Astrocyte of the spinal cord (primary cell): ENCODE measurements around the gene RABGEF1.
"Not testable (repeated sequence)": the region's sequence is repeated elsewhere in the genome, so short reads cannot be mapped to it uniquely, and the experiment has no call there.

Experiments used
- DNase-seq: peaks from one replicate; pipeline ENCODE4 v3.0.0; 2011; ENCODE audit warnings: low read depth, low spot score
- H3K4me3 ChIP-seq: 2 replicates; pipeline ENCODE4 v1.5.1; 2011; ENCODE audit warnings: low read depth, mild to moderate bottlenecking, low read length, moderate library complexity
- in situ Hi-C: cut with HindIII; loops from 2 replicates; pipeline ENCODE4 v1.10.0; 2017; ENCODE audit warnings: low sequenced_read_pairs
- TF ChIP-seq, protein P1 (sequence below): IDR thresholded peaks from 2 replicates; pipeline ENCODE4 v1.5.1; 2012; ENCODE audit warnings: low read depth, mild to moderate bottlenecking, low read length, inconsistent platforms

RABGEF1 gene

DNA sequence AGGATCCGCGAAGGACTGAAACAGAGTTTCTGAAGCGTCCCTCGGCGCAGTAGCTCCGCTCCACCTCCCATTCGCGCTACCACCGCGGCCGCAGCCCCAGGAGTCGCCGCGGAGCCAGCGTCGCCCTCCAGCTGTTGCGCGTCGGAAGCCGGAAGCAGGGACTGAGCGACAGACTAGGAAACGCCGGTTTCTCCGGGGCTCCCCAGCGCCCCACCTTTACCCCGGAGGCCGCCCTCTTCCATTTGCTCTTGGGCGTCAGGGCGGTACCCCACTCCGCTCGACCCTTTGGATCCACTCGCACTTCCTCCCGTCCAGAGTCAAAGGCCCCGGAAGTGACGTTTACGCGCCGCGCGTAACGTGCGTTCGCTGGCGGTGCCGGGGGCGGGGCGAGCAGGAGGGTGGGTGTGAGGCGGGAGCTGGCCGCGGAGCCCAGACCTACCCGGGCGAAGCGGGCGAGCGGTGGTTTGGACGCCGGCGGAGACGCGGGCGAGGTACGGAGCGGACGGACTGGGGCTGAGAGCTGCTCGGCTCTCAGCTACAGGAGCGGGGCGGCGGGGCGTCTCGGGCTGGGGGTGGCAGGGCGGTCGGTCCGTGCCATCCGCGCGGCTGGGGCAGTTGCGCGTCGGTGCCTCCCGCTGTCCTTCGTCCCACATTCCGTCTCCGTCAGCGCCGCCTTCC, at the start of gene RABGEF1:
Gene RABGEF1, plus strand, starts transcription at position 432 of the 678 bp plus-strand sequence. CDS start 31,167 bp downstream, outside the sequence.
- TF ChIP-seq, protein P1, sequence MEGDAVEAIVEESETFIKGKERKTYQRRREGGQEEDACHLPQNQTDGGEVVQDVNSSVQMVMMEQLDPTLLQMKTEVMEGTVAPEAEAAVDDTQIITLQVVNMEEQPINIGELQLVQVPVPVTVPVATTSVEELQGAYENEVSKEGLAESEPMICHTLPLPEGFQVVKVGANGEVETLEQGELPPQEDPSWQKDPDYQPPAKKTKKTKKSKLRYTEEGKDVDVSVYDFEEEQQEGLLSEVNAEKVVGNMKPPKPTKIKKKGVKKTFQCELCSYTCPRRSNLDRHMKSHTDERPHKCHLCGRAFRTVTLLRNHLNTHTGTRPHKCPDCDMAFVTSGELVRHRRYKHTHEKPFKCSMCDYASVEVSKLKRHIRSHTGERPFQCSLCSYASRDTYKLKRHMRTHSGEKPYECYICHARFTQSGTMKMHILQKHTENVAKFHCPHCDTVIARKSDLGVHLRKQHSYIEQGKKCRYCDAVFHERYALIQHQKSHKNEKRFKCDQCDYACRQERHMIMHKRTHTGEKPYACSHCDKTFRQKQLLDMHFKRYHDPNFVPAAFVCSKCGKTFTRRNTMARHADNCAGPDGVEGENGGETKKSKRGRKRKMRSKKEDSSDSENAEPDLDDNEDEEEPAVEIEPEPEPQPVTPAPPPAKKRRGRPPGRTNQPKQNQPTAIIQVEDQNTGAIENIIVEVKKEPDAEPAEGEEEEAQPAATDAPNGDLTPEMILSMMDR = peak; percentile 2
- in situ Hi-C loops = no loop called here
- H3K4me3 ChIP-seq = peak within 1 kb of the TSS; percentile 83
- peak; percentile 96 for DNase-seq

DNA sequence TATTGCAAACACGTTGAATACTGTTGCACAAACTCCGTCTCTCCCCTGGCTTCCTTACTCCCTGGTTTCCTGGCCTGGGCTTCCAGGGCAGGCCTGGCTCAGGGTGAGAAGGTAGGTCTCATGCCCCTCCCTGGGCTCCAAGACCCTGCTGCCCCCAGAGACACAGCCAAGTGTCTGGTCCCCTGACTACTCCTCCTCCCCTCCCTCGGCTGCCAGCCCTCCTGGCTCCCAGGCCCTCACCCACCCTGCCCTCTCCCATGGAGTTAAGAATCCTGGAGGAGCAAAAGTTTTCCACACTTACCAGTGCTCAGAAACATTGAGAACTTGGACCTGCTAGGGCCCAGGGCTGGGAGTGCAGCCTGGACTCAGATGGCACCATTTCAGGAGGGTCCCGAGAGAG, 47.2 kb upstream of the RABGEF1 start:
- TF ChIP-seq, protein P1 = no peak
- DNase-seq = no peak
- no peak overlapping the region for H3K4me3 ChIP-seq
- in situ Hi-C loops = no loop called here

DNA sequence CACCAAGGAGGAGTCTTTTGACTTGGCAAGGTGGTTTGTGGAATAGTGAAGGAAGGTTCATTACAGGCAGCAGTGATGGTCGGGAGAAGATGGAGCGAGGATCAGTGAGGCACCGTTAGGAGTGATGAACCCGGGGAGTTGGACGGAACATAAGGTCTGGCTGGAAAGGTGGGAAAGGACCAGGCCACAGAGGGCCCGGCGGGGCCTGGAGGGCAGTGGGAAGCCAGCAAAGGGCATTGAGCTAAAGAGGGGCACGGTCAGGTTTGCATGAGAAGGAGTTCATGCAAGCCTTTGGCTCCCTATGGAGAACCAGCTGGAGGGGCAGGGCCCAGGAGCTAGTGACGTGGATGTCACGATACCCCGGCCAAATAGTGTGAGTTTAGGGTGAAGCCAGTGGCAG, 46.2 kb upstream of the RABGEF1 start:
- DNase-seq = no peak
- TF ChIP-seq, protein P1 = no peak
- no peak overlapping the region for H3K4me3 ChIP-seq
- in situ Hi-C loops = no loop called here

DNA sequence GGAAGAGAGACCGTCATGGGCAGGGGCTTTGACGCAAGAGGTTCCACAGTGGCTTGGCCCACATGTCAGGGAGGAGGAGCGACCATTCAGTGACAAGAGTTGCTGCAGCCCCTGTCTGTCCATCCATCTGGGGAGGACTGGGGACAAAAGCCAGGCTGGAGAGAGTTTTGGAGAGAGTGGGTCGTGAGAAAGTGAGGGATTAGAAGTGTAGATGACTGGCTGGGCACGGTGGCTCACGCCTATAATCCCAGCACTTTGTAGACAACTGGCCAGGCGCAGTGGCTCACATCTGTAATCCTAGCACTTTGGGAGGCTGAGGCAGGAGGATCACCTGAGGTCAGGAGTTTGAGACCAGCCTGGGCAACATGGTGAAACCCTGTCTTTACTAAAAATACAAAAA, 45.1 kb upstream of the RABGEF1 start:
- DNase-seq, H3K4me3 ChIP-seq, in situ Hi-C loops: not testable (repeated sequence)

DNA sequence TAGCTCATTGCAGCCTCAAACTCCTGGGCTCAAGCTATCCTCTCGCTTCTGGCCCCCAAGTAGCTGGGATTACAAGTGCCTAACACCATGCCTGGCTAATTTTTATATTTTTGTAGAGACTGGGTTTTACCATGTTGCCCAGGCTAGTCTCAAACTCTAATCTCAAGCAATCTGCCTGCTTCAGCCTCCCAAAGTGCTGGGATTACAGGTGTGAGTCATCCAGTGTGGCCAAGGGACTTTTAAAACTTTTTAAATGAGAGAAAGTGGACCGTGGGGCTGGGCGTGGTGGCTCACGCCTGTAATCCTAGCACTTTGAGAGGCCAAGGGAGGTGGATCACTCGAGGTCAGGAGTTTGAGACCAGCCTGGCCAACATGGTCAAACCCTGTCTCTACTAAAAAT, 44.4 kb upstream of the RABGEF1 start:
- H3K4me3 ChIP-seq, DNase-seq, in situ Hi-C loops: not testable (repeated sequence)

DNA sequence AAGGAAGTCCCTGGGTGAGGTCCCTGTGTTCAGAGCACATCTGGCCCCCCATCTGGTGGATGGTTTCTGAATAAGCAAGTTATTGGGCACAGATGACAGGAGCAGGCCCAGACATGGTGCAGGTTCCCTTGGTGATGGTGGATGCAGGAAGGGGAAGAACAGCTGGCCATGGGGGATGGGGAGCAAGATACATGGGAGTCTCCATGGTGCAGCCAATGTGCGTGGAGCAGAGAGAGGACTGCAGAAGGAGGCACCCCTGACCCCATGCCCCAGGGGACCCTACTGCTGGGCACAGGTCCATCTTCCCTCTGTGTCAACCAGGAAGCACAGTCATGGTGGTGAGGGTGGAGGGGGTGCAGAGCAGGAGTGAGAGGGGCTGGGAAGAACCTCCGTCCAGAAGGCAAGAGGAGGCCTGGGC, 43.8 kb upstream of the RABGEF1 start:
- DNase-seq = no peak
- TF ChIP-seq, protein P1 = no peak
- no peak overlapping the region for H3K4me3 ChIP-seq
- in situ Hi-C loops = no loop called here

DNA sequence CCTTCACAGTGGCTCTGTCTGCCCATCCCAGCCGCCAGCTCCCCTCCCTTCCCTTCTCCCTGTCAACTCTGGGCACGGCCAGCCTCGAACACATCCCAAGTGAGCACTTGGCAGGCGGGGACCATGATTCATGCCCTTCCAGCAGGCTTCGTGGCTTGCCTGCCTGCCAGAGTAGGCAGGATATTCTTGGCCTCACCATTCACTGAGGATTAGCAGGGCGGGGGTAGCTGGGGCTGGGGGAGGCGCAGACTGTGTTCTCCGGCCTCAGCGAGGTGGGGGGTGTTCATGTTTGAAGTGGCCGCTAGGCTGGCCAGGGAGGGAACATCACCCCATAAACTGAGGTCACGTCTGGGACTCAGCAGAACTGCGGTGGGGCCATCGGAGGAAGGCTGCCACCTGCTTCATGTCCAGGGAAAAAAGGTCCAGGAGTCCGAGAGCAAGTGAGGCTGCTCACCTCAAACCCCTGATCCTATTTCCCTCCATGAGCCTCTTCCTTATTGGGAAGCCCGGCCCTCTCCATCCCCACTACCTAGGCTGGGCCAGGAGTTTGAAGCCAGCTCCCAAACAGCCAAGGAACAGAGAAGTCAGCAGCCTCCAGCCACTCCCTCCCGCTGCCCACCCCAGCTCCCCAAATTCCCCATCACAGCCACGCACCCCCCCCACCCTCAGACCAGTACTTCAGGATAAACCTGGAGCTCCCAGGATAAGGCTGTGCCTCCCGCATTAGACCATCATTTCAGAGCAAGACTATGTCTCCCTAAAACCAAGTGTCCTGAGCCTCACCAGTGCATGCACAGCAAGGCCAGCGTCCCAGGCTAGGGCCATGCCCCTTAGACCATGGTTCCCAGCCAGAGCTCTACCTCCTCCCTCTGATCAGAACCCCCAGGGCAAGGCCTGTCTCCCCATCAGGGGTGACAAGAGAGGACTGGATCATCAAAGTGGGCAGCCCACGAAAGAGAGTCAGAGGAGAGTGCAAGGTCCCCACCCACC, 42.8 kb upstream of the RABGEF1 start:
- peak; percentile 61 for DNase-seq
- H3K4me3 ChIP-seq = no peak overlapping the region
- in situ Hi-C loops = no loop called here
- TF ChIP-seq, protein P1 = no peak
